Tibial nerve (tissue), 4 donors: ENCODE results near the gene TMEM237.

Experiments
- CTCF ChIP-seq, 5 experiments: fragments of 200-600 bp in 3 of 5; fragments of 450-650 bp in 2 of 5; sonication (generic) in 3 of 5; IDR thresholded peaks; one replicate each; pipeline ENCODE4 v1.5.1; 2016 to 2019; ENCODE audit warnings: antibody characterized with exemption in 5 of 5, mild to moderate bottlenecking in 3 of 5, moderate library complexity in 2 of 5
- EP300 ChIP-seq, 2 donors: sonication (generic); formaldehyde crosslinking; IDR thresholded peaks; one replicate each; pipeline ENCODE4 v1.6.1; 2017; ENCODE audit warnings: antibody characterized with exemption in 2 of 2, mild to moderate bottlenecking in 1 of 2
- POLR2A ChIP-seq, 2 donors: fragments of 450-650 bp; IDR thresholded peaks; one replicate each; pipeline ENCODE4 v1.6.1; 2017; ENCODE audit warnings: antibody characterized with exemption in 2 of 2, mild to moderate bottlenecking in 2 of 2, moderate library complexity in 2 of 2

GRCh38 chr2:201643216-201643890, at the start of gene TMEM237:
- TF ChIP-seq CTCF (IDR thresholded peaks at IDR 0.05), result no peak
- TF ChIP-seq POLR2A (IDR thresholded peaks at IDR 0.05), result no peak
- no peak for TF ChIP-seq EP300 (IDR thresholded peaks at IDR 0.05)
